ENCODE results near the gene SBSN. TPM values are rescaled to one million over a fixed set of nuclear protein-coding genes. Genes with fewer than 3 reads are reported as not detected.

Gene SBSN
- total and polyA plus RNA-seq, 10 of the 15 experiments (the other 5 are each of a cell fraction or from before 2014, with no cell fraction given), result 0.09 TPM; not detected in 9

DNA sequence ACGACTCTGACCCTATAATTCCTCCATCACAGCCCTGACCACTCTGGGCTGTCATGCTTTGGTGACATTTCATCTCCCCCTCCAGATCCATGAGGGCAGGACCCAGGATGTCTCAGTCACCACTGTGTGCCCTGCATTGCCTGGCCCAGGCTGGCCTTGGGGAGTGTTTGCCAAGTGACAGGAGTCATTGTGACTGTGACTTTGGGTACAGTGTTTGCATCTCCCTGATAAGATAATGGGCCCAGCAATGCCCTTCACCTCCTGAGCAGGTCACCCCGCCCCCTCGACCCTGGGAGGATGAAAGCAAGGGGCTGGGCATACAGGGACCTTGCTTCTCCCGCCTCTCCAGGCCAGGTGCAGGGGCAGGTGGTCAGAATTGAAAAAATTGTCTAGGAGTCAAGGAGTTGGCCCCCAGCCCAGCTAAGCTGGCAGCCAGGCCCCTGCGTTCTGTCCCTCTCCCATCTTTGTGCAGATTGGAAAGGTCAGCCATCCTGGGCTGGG, 41.2 kb upstream of the SBSN start (continued):
- TF ChIP-seq, protein P1, sequence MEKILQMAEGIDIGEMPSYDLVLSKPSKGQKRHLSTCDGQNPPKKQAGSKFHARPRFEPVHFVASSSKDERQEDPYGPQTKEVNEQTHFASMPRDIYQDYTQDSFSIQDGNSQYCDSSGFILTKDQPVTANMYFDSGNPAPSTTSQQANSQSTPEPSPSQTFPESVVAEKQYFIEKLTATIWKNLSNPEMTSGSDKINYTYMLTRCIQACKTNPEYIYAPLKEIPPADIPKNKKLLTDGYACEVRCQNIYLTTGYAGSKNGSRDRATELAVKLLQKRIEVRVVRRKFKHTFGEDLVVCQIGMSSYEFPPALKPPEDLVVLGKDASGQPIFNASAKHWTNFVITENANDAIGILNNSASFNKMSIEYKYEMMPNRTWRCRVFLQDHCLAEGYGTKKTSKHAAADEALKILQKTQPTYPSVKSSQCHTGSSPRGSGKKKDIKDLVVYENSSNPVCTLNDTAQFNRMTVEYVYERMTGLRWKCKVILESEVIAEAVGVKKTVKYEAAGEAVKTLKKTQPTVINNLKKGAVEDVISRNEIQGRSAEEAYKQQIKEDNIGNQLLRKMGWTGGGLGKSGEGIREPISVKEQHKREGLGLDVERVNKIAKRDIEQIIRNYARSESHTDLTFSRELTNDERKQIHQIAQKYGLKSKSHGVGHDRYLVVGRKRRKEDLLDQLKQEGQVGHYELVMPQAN (conservative IDR thresholded peaks at IDR 0.05), result no peak
- no peak for TF ChIP-seq NR2C1 (IDR thresholded peaks at IDR 0.05)
- no peak for TF ChIP-seq TBL1XR1 (IDR thresholded peaks at IDR 0.05; ENCODE audit: low read depth, low read length)
- TF ChIP-seq, protein P2, sequence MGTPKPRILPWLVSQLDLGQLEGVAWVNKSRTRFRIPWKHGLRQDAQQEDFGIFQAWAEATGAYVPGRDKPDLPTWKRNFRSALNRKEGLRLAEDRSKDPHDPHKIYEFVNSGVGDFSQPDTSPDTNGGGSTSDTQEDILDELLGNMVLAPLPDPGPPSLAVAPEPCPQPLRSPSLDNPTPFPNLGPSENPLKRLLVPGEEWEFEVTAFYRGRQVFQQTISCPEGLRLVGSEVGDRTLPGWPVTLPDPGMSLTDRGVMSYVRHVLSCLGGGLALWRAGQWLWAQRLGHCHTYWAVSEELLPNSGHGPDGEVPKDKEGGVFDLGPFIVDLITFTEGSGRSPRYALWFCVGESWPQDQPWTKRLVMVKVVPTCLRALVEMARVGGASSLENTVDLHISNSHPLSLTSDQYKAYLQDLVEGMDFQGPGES (IDR thresholded peaks at IDR 0.05), result no peak

DNA sequence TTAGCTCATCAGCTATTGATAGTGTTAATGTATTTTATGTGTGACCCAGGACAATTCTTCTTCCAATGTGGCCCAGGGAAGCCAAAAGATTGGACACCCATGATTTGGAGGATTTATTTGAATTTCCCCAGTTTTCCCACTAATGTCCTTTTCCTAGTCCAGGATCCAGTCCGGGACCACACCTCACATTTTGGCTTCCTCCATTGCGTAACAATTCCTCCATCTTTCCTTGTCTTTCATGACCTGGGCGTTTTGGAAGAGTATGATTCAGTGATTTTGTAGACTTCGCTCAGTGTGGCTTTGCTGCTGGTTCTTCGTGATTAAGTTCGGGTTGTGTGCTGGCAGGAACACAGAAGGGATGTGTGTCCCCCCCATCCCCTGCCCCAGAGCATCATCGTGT, 38.6 kb upstream of the SBSN start:
- SMC1A ChIA-PET (ENCODE audit: uncharacterized antibody, unreplicated experiment), result no interaction called here
- POLR2A ChIA-PET, result no interaction called here
- ATAC-seq (no peak), FAIRE-seq (no peak), DNase-seq (ENCODE audit: low read depth, low spot score) (no peak)
- intact Hi-C loops (cut with micrococcal nuclease; ENCODE audit: unreplicated experiment), result no loop called here
- no peak overlapping the region for H3K4me3 ChIP-seq
- no peaks in the 10 kb centered on the region for H3K36me3 ChIP-seq (ENCODE audit: control insufficient read depth in 2 of 2, insufficient read depth in 2 of 2, low read length in 1 of 2)
- WGBS (ENCODE audit: insufficient coverage, insufficient replicate concordance, low lambda C conversion rate, missing lambda C conversion rate), result 41% methylated on average over 7 of the region's 7 CpGs
- no peaks in the 10 kb centered on the region for H4K20me1 ChIP-seq (ENCODE audit: control insufficient read depth, insufficient read depth)
- no peak overlapping the region for H2AFZ ChIP-seq (ENCODE audit: control insufficient read depth, low read depth, low read length)
- in situ Hi-C loops (cut with MboI), result no loop called here
- peaks cover 5% of the 10 kb centered on the region; the same call in 1 of the 2 replicates for H3K4me1 ChIP-seq (ENCODE audit: control insufficient read depth, insufficient read depth, low read length)
- peaks cover 2 to 4% of the 10 kb centered on the region in 2 experiments; a peak in 1 of 4 replicates for H3K27me3 ChIP-seq (replicated peaks in 1 of 2; ENCODE audit: control insufficient read depth in 2 of 2, insufficient read depth in 2 of 2, low read length in 1 of 2)
- BruUV-seq (replicated peaks), result no TSS peak
- H3K79me2 ChIP-seq (ENCODE audit: control insufficient read depth, insufficient read depth, low read length), result no peaks in the 10 kb centered on the region
- CTCF ChIA-PET, result interaction anchor here (1.4 kb wide), 1 partner anchor 18 kb away, joined by 3 read pairs; no protein-coding TSS in a partner anchor
- no peaks in the 10 kb centered on the region for H3K9me3 ChIP-seq (replicated peaks; ENCODE audit: control insufficient read depth, insufficient read depth, low read length)
- H3K27ac ChIP-seq (ENCODE audit: control insufficient read depth, insufficient read depth), result no peak overlapping the region
- no peak overlapping the region for H3K9ac ChIP-seq (ENCODE audit: control insufficient read depth, insufficient read depth, low read length)
- TF ChIP-seq KLF5 (IDR thresholded peaks at IDR 0.05; ENCODE audit: partially characterized antibody) (no peak), POLR2AphosphoS2 (IDR thresholded peaks at IDR 0.05; ENCODE audit: low read depth, low read length) (no peak), ZNF622 (IDR thresholded peaks at IDR 0.05) (no peak), NFYB (IDR thresholded peaks at IDR 0.05; ENCODE audit: insufficient read depth, low read depth, low read length) (no peak), NRF1 (conservative IDR thresholded peaks at IDR 0.05; ENCODE audit: low read depth, low read length) (no peak), ZBED1 (IDR thresholded peaks at IDR 0.05; ENCODE audit: borderline replicate concordance) (no peak)
- TF ChIP-seq, protein P3, sequence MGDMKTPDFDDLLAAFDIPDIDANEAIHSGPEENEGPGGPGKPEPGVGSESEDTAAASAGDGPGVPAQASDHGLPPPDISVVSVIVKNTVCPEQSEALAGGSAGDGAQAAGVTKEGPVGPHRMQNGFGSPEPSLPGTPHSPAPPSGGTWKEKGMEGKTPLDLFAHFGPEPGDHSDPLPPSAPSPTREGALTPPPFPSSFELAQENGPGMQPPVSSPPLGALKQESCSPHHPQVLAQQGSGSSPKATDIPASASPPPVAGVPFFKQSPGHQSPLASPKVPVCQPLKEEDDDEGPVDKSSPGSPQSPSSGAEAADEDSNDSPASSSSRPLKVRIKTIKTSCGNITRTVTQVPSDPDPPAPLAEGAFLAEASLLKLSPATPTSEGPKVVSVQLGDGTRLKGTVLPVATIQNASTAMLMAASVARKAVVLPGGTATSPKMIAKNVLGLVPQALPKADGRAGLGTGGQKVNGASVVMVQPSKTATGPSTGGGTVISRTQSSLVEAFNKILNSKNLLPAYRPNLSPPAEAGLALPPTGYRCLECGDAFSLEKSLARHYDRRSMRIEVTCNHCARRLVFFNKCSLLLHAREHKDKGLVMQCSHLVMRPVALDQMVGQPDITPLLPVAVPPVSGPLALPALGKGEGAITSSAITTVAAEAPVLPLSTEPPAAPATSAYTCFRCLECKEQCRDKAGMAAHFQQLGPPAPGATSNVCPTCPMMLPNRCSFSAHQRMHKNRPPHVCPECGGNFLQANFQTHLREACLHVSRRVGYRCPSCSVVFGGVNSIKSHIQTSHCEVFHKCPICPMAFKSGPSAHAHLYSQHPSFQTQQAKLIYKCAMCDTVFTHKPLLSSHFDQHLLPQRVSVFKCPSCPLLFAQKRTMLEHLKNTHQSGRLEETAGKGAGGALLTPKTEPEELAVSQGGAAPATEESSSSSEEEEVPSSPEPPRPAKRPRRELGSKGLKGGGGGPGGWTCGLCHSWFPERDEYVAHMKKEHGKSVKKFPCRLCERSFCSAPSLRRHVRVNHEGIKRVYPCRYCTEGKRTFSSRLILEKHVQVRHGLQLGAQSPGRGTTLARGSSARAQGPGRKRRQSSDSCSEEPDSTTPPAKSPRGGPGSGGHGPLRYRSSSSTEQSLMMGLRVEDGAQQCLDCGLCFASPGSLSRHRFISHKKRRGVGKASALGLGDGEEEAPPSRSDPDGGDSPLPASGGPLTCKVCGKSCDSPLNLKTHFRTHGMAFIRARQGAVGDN (IDR thresholded peaks at IDR 0.05), result no peak
- TF ChIP-seq, protein P1 (conservative IDR thresholded peaks at IDR 0.05), result no peak
- no peak overlapping the region for H3K4me2 ChIP-seq (ENCODE audit: control insufficient read depth, insufficient read depth)
- RAD21 ChIA-PET (ENCODE audit: unreplicated experiment), result interaction anchor here (0.6 kb wide), 1 partner anchor 126 kb away, joined by 4 read pairs; no protein-coding TSS in a partner anchor

All from GM12878 (cell line).